ENCODE measurements around the gene SEC63.
A peak's percentile ranks its signal among the peaks of the same experiment; 100 is the strongest.
"Not testable (repeated sequence)": the region's sequence is repeated elsewhere in the genome, so short reads cannot be mapped to it uniquely, and the experiment has no call there.

Gene SEC63, protein sequence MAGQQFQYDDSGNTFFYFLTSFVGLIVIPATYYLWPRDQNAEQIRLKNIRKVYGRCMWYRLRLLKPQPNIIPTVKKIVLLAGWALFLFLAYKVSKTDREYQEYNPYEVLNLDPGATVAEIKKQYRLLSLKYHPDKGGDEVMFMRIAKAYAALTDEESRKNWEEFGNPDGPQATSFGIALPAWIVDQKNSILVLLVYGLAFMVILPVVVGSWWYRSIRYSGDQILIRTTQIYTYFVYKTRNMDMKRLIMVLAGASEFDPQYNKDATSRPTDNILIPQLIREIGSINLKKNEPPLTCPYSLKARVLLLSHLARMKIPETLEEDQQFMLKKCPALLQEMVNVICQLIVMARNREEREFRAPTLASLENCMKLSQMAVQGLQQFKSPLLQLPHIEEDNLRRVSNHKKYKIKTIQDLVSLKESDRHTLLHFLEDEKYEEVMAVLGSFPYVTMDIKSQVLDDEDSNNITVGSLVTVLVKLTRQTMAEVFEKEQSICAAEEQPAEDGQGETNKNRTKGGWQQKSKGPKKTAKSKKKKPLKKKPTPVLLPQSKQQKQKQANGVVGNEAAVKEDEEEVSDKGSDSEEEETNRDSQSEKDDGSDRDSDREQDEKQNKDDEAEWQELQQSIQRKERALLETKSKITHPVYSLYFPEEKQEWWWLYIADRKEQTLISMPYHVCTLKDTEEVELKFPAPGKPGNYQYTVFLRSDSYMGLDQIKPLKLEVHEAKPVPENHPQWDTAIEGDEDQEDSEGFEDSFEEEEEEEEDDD
- 30.8 to 40.2 (median 30.8) reads per million in 3 donors for total RNA-seq

DNA sequence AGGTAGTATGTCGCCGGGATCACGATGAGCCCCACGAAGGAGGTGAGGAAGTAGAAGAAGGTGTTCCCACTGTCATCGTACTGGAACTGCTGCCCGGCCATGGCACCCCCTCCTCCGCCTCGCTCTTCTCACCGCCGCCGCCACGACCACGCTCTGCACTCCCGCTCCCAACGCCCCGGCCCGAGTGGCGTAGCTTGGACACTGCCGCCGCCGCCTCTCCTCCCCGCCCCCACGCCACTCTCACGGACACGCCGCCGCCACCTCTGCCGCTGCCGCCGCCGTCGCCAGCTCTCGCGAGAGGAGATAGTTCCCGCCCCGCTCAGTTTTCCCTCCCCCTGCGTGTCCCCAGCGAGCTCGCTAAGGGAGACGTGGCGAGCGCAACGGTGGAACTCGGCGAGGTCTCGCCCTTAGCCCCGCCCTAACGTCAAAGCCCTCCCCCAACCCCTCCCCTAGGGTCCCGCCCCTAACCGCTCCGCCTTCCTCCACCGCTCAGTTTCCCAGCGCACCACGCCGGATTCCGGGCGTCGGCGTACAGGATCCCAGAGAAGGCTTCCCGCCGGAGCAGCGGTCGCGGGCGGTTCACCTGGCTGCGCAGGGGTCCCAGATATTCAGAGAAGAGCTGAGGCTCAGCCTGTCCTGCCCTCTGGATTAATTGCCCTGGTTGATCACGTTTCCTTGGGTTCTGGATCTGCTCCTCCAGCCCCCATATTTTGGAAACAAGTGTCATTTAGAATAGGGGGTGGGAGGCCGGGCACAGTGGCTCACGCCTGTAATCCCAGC lies at the start of gene SEC63:
Gene SEC63, minus strand, starts transcription at position 300 of the 780 bp plus-strand sequence. Its CDS starts 199 bp downstream, at position 101.
- DNase-seq = peak; percentile 95 to 96 (median 95)
- Histone ChIP-seq H3K4me1 (ENCODE audit: control insufficient read depth, insufficient read depth, low read length, poor library complexity, severe bottlenecking) (peaks cover 7% of the 10 kb centered on the region), H3K9me3 (ENCODE audit: control insufficient read depth, low read length) (no peaks in the 10 kb centered on the region), H3K4me3 (ENCODE audit: insufficient read depth, low read depth, low read length, poor library complexity, severe bottlenecking) (peak within 1 kb of the TSS; percentile 82), H3K36me3 (ENCODE audit: control insufficient read depth, insufficient read depth, low read length) (no peaks in the 10 kb centered on the region), H3K27me3 (replicated peaks; ENCODE audit: control insufficient read depth, insufficient read depth, low read length, poor library complexity, severe bottlenecking) (no peaks in the 10 kb centered on the region), H3K27ac (ENCODE audit: insufficient read depth, low read length, poor library complexity, severe bottlenecking) (peak within 1 kb of the TSS; percentile 81)

DNA sequence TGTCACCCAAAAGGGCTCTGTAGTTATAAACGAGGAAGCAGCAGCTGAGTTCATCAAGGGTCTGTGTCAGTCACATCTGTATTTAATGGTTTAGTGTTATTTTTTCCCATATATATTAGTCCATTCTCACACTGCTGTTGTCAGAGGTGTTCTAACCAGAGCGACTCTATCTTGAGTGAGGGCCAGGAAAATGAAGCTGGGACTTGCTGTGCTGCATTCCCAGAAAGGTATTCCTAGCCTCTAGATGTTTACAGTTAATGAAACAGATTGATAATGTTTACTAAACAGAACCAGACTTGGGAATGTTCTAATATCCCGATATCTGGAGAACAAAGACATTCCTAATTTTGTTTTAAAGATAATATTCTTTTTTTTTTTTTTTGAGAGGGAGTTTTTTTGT lies 48.0 kb upstream of the SEC63 start:
- DNase-seq = no peak
- Histone ChIP-seq H3K27me3 (replicated peaks; ENCODE audit: control insufficient read depth, insufficient read depth, low read length, poor library complexity, severe bottlenecking) (no peaks in the 10 kb centered on the region), H3K4me1 (ENCODE audit: control insufficient read depth, insufficient read depth, low read length, poor library complexity, severe bottlenecking) (no peaks in the 10 kb centered on the region), H3K36me3 (ENCODE audit: control insufficient read depth, insufficient read depth, low read length) (no peaks in the 10 kb centered on the region), H3K9me3 (ENCODE audit: control insufficient read depth, low read length) (no peaks in the 10 kb centered on the region), H3K4me3 (ENCODE audit: insufficient read depth, low read depth, low read length, poor library complexity, severe bottlenecking) (no peak overlapping the region), H3K27ac (ENCODE audit: insufficient read depth, low read length, poor library complexity, severe bottlenecking) (no peak overlapping the region)

DNA sequence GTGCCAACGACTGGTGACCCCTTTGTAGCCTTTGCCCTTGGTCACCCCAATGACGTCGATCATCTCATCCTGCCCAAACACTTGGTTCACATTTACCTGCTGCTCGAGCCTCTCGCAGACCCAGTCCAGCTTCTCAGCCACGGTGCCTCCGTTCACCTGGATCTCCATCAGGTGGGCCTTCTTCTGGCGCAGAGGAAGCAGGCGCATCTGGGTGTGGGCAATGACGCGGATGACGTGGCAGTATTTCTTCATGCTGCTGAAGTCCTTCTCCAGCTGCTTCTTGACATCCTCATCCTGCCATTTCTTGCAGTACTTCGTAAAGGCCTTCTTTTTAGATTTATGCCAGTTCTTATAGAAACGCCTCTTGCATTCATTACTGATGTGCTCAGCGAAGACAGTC lies 46.9 kb upstream of the SEC63 start:
- Histone ChIP-seq H3K4me1 (ENCODE audit: control insufficient read depth, insufficient read depth, low read length, poor library complexity, severe bottlenecking) (no peaks in the 10 kb centered on the region), H3K9me3 (ENCODE audit: control insufficient read depth, low read length) (no peaks in the 10 kb centered on the region), H3K4me3 (ENCODE audit: insufficient read depth, low read depth, low read length, poor library complexity, severe bottlenecking) (no peak overlapping the region), H3K27me3 (replicated peaks; ENCODE audit: control insufficient read depth, insufficient read depth, low read length, poor library complexity, severe bottlenecking) (no peaks in the 10 kb centered on the region), H3K27ac (ENCODE audit: insufficient read depth, low read length, poor library complexity, severe bottlenecking) (no peak overlapping the region), H3K36me3 (ENCODE audit: control insufficient read depth, insufficient read depth, low read length) (no peaks in the 10 kb centered on the region)
- no peak for DNase-seq

DNA sequence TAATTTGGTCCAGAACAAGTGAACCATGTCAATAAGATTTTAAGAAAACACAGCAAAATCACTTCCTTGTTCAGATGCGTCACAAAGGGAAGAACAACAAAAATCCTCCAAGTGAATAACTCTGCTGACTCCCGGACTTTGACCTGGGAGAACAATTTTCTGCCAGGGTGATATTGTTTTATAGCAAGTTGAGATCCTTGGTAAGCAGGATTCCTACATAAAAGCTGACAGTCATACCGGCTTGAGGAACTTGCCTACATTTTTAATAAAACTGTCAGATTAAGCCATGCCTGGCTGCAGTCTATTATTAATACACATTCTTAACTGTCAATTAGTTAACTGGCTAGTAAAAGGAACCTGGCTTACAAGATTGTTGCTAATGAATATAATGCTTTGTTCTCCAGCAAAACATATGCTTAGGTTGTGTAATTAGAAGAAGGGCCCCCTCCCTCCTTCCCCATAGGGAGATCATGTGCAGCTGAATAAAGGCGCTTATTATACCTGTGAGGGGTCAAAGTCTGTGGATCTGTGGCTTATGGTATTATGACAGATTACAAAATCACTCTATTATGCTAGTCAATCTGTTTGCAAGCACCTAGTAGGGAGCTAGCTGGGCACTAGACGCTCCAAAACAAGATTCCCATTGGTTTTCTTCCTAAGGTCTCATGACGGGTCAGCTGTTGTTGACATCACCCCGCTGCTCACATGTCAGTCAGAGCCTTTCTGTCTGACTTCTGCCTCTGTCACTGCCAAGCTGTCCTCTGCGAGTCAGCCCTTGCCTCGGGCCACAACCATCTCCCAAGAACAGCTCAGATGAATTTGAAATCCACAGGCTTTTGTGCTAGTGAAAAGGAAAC lies 44.6 kb upstream of the SEC63 start:
- Histone ChIP-seq H3K4me3 (ENCODE audit: insufficient read depth, low read depth, low read length, poor library complexity, severe bottlenecking) (no peak overlapping the region), H3K27ac (ENCODE audit: insufficient read depth, low read length, poor library complexity, severe bottlenecking) (no peak overlapping the region), H3K36me3 (ENCODE audit: control insufficient read depth, insufficient read depth, low read length) (no peaks in the 10 kb centered on the region), H3K4me1 (ENCODE audit: control insufficient read depth, insufficient read depth, low read length, poor library complexity, severe bottlenecking) (no peaks in the 10 kb centered on the region), H3K9me3 (ENCODE audit: control insufficient read depth, low read length) (no peaks in the 10 kb centered on the region), H3K27me3 (replicated peaks; ENCODE audit: control insufficient read depth, insufficient read depth, low read length, poor library complexity, severe bottlenecking) (no peaks in the 10 kb centered on the region)
- DNase-seq = no peak

DNA sequence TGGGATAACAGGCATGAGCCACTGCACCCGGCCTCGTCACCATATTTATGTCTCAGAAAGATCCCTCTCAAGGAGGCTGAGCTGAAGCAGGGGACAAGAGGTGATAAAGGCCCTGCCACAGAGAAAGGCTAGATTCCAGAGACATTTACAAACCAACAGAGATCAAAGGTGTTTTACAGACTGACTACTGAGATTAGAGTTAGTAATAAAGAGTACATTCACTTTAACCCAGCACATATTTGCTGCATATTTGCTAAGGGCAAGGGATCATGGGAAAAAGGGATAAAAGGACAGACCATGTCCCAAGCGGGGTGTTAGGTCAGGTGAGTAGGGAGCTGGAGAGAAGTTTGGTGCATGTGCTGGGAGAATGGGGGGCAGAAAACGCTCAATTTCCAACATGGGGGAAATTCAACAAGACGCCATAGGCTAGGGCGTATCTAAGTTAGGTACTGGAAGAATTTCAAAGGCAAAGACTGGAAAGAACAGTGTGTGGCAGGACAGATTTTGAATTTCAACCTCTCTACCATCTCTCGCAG lies 43.8 kb upstream of the SEC63 start:
- Histone ChIP-seq H3K27me3 (replicated peaks; ENCODE audit: control insufficient read depth, insufficient read depth, low read length, poor library complexity, severe bottlenecking) (no peaks in the 10 kb centered on the region), H3K4me3 (ENCODE audit: insufficient read depth, low read depth, low read length, poor library complexity, severe bottlenecking) (no peak overlapping the region), H3K36me3 (ENCODE audit: control insufficient read depth, insufficient read depth, low read length) (no peaks in the 10 kb centered on the region), H3K4me1 (ENCODE audit: control insufficient read depth, insufficient read depth, low read length, poor library complexity, severe bottlenecking) (no peaks in the 10 kb centered on the region), H3K27ac (ENCODE audit: insufficient read depth, low read length, poor library complexity, severe bottlenecking) (no peak overlapping the region), H3K9me3 (ENCODE audit: control insufficient read depth, low read length) (no peaks in the 10 kb centered on the region)
- no peak for DNase-seq

DNA sequence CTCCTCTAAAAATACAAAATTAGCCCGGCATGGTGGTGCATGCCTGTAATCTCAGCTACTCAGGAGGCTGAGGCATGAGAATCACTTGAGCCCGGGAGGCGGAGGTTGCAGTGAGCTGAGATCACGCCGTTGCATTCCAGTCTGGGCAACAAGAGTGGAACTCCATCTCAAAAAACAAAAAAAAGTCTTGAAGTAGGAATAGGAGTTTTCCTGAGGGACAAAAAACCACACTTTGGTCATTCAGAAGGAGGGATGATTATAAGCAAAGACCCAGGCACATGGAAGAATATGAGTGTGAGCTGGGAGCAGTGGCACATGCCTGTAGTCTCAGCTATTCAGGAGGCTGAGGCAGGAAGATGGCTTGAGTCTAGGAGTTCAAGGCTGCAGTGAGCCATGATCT lies 42.3 kb upstream of the SEC63 start:
- H3K36me3 ChIP-seq (ENCODE audit: control insufficient read depth, insufficient read depth, low read length); H3K27ac ChIP-seq (ENCODE audit: insufficient read depth, low read length, poor library complexity, severe bottlenecking); H3K27me3 ChIP-seq (replicated peaks; ENCODE audit: control insufficient read depth, insufficient read depth, low read length, poor library complexity, severe bottlenecking); H3K9me3 ChIP-seq (ENCODE audit: control insufficient read depth, low read length); H3K4me3 ChIP-seq (ENCODE audit: insufficient read depth, low read depth, low read length, poor library complexity, severe bottlenecking); H3K4me1 ChIP-seq (ENCODE audit: control insufficient read depth, insufficient read depth, low read length, poor library complexity, severe bottlenecking); DNase-seq: not testable (repeated sequence)

DNA sequence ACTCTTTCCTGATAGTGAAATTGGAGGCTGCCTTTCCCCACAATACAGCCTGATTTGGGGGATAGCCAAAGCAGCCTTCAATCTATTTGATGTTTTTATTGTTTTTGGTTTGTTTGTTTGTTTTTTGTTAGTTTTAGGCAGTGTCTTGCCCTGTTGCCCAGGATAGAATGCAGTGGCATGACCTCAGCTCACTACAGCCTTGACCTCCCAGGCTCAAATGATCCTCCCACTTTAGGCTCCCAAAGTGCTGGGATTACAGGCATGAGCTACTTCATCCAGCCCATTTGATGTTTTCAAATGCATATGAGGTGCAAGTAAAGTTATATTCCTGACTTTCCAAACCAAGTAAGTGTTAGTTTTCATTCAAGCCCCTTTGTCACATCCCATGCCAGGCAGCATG lies 41.3 kb upstream of the SEC63 start:
- Histone ChIP-seq H3K36me3 (ENCODE audit: control insufficient read depth, insufficient read depth, low read length) (no peaks in the 10 kb centered on the region), H3K9me3 (ENCODE audit: control insufficient read depth, low read length) (no peaks in the 10 kb centered on the region), H3K27me3 (replicated peaks; ENCODE audit: control insufficient read depth, insufficient read depth, low read length, poor library complexity, severe bottlenecking) (no peaks in the 10 kb centered on the region), H3K27ac (ENCODE audit: insufficient read depth, low read length, poor library complexity, severe bottlenecking) (no peak overlapping the region), H3K4me3 (ENCODE audit: insufficient read depth, low read depth, low read length, poor library complexity, severe bottlenecking) (no peak overlapping the region), H3K4me1 (ENCODE audit: control insufficient read depth, insufficient read depth, low read length, poor library complexity, severe bottlenecking) (no peaks in the 10 kb centered on the region)
- DNase-seq = no peak

DNA sequence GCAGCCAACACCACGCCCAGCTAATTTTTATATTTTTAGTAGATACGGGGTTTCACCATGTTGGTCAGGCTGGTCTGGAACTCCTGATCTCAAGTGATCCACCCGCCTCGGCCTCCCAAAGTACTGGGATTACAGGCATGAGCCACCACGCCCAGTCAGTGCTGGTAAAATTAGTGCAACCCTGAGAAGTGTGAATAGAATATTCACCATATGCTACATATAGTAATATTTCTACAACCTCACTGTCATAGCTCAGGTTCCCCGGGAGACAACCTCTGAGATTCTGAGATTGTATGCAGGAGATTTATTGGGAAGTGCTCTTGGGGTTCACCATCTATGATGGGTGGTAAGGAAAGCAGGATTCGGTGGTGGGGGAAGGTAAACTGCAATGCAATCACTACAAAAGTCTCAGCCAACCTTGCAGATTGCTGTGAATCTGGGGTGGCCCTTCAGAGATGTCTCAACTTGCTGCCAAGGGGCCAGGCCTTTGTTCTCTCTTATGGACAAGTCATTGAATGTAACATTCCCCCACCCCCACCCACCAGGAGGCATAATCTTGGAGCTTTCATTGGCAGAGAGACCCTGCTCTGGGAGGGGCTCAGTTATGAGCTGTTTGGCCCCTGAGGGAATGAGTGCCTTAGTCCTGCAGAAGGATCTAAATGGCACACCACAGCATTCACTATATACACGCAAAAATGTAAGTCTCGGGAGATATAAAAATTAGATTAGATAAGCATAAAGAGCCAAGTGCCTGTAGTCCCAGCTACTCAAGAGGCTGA lies 34.0 kb upstream of the SEC63 start:
- no peaks in the 10 kb centered on the region for H3K27me3 ChIP-seq (replicated peaks; ENCODE audit: control insufficient read depth, insufficient read depth, low read length, poor library complexity, severe bottlenecking)
- H3K9me3 ChIP-seq (ENCODE audit: control insufficient read depth, low read length) = no peaks in the 10 kb centered on the region
- H3K36me3 ChIP-seq (ENCODE audit: control insufficient read depth, insufficient read depth, low read length) = no peaks in the 10 kb centered on the region
- DNase-seq = no peak
- H3K27ac ChIP-seq (ENCODE audit: insufficient read depth, low read length, poor library complexity, severe bottlenecking) = no peak overlapping the region
- no peaks in the 10 kb centered on the region for H3K4me1 ChIP-seq (ENCODE audit: control insufficient read depth, insufficient read depth, low read length, poor library complexity, severe bottlenecking)
- H3K4me3 ChIP-seq (ENCODE audit: insufficient read depth, low read depth, low read length, poor library complexity, severe bottlenecking) = no peak overlapping the region
